22Rv1 (cell line): ENCODE results near the gene CFAP99.

Experiments
- CTCF ChIP-seq: fragments of 450-650 bp; IDR thresholded peaks from 2 replicates; pipeline ENCODE4 v1.5.1; 2017; ENCODE audit warnings: mild to moderate bottlenecking
- ZFX ChIP-seq: fragments of 450-650 bp; IDR thresholded peaks from 2 replicates; pipeline ENCODE4 v1.6.1; 2017; ENCODE audit warnings: antibody characterized with exemption, borderline replicate concordance

GRCh38 chr4:2469192-2469984 is 50.6 kb downstream of the CFAP99 start:
- TF ChIP-seq CTCF (no peak), ZFX (no peak)
